Fibroblast of gingiva (primary cell): ENCODE results near the gene LAMC1.

ENCODE experiments used
- DNase-seq: peaks from one replicate; pipeline ENCODE4 v3.0.0-alpha.2; 2011; ENCODE audit warnings: low read depth

The LAMC1 gene

GRCh38 chr1:183021405-183022201 is 1.6 kb upstream of the LAMC1 start:
- no peak for DNase-seq

GRCh38 chr1:183022202-183023145 is 746 bp upstream of the LAMC1 start:
- peak; percentile 98 for DNase-seq

- DNase-seq: no peak
Measured at GRCh38 chr1:183023601-183024316, 539 bp downstream of the LAMC1 start.

- DNase-seq: no peak
Measured at GRCh38 chr1:183024317-183025009, 1.2 kb downstream of the LAMC1 start.

- DNase-seq: no peak
Measured at GRCh38 chr1:183025010-183025337, 1.8 kb downstream of the LAMC1 start.

GRCh38 chr1:183025782-183026774 is 2.9 kb downstream of the LAMC1 start:
- no peak for DNase-seq

GRCh38 chr1:183027031-183027430 is 3.8 kb downstream of the LAMC1 start:
- no peak for DNase-seq

GRCh38 chr1:183027791-183028190 is 4.6 kb downstream of the LAMC1 start:
- DNase-seq: no peak

GRCh38 chr1:183029591-183030000 is 6.4 kb downstream of the LAMC1 start:
- peak; percentile 33 for DNase-seq

GRCh38 chr1:183030053-183030452 is 6.8 kb downstream of the LAMC1 start:
- DNase-seq: peak; percentile 64

GRCh38 chr1:183032122-183032921 is 9.1 kb downstream of the LAMC1 start:
- DNase-seq: no peak

- DNase-seq: no peak
Measured at GRCh38 chr1:183033205-183033604, 10.0 kb downstream of the LAMC1 start.

GRCh38 chr1:183034682-183035081 is 11.5 kb downstream of the LAMC1 start:
- DNase-seq: no peak

GRCh38 chr1:183038333-183038866 is 15.2 kb downstream of the LAMC1 start:
- no peak for DNase-seq

GRCh38 chr1:183038913-183039312 is 15.7 kb downstream of the LAMC1 start:
- no peak for DNase-seq

- DNase-seq: peak; percentile 56
Measured at GRCh38 chr1:183039330-183039729, 16.1 kb downstream of the LAMC1 start.

- DNase-seq: peak; percentile 83
Measured at GRCh38 chr1:183039985-183040447, 16.8 kb downstream of the LAMC1 start.

GRCh38 chr1:183040547-183040971 is 17.3 kb downstream of the LAMC1 start:
- DNase-seq: no peak

GRCh38 chr1:183043254-183043653 is 20.0 kb downstream of the LAMC1 start:
- DNase-seq: no peak
